ENCODE measurements around the gene PABPN1.

The PABPN1 gene, protein sequence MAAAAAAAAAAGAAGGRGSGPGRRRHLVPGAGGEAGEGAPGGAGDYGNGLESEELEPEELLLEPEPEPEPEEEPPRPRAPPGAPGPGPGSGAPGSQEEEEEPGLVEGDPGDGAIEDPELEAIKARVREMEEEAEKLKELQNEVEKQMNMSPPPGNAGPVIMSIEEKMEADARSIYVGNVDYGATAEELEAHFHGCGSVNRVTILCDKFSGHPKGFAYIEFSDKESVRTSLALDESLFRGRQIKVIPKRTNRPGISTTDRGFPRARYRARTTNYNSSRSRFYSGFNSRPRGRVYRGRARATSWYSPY

DNA sequence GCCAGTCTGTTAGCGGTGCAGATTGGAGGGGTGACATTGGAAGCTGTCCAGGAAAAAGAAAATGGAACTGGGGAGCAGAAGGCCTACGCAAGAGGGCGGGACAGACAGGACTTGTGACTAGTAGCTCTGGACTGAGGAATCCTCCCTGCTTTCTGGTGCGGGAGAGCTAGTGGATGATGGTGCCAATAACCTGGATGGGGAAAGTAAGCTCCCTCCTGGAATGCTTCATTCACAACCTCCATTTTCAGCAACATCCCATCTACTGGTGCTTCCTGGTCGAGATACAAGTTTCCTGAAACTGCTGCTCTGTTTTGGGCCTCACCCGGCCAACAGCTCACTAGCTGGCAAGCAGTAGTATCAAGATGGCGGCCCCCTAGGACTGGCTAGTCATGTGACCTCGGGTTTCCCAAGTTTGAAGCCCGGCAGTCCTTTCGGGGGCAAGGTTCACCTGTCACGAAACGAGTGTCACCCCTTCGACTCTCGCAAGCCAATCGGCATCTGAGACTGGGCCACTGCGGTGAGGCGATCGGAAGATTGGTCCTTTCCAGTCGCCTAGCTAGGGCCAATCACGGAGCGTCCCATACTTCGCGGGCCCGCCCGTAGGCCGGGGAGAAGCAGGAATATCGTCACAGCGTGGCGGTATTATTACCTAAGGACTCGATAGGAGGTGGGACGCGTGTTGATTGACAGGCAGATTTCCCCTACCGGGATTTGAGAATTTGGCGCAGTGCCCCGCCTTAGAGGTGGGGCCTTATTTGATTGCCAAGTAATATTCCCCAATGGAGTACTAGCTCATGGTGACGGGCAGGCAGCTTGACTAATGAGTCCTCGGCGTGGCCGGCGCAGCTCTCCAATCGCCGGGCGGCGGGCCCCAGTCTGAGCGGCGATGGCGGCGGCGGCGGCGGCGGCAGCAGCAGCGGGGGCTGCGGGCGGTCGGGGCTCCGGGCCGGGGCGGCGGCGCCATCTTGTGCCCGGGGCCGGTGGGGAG lies at the start of gene PABPN1:
TSS of gene PABPN1 (plus strand) at position 874 of the 988 bp plus-strand sequence. CDS start at position 887, 13 bp downstream.
- peak; percentile 95 for ATAC-seq
- TF ChIP-seq CSDC2 (CRISPR knock-in tag; IDR thresholded peaks at IDR 0.05) (peak; percentile 92; the same call in 1 of the 2 replicates), SNAI2 (CRISPR knock-in tag; IDR thresholded peaks at IDR 0.05) (peak; percentile 77; the same call in 1 of the 2 replicates), TSHZ2 (CRISPR knock-in tag; IDR thresholded peaks at IDR 0.05) (no peak), ZFP3 (CRISPR knock-in tag; IDR thresholded peaks at IDR 0.05) (0 out of 2 replicates have a peak, but pooled peaks have one; percentile 50), ZC3H10 (CRISPR knock-in tag; IDR thresholded peaks at IDR 0.05) (peak; percentile 41; the same call in 1 of the 2 replicates)

DNA sequence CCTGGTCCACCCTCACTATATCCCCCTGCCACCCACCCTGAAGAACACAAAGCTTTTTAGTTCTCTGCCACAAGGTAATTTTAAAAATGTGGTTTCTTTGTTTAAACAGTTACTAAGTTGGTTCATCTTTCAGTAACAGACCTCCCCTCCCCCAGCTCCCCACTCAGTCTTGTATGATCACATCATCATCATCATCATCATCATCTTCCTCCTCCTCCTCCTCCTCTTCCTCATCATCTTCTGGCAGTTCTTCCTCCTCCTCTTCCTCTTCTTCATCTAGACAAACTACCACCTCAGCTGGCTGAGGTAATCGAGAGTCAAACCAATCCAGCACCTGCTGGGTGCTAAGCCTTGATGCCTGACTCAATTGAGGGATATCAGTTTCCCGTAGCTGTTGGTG lies 45.8 kb upstream of the PABPN1 start:
- no peak for ATAC-seq
- TF ChIP-seq CSDC2 (CRISPR knock-in tag; IDR thresholded peaks at IDR 0.05) (no peak), ZC3H10 (CRISPR knock-in tag; IDR thresholded peaks at IDR 0.05) (no peak), ZNF70 (CRISPR knock-in tag; IDR thresholded peaks at IDR 0.05) (no peak), PPARA (CRISPR knock-in tag; IDR thresholded peaks at IDR 0.05; ENCODE audit: borderline replicate concordance) (no peak), TSHZ2 (CRISPR knock-in tag; IDR thresholded peaks at IDR 0.05) (no peak), GLIS3 (CRISPR knock-in tag; IDR thresholded peaks at IDR 0.05) (no peak), ZNF8 (CRISPR knock-in tag; IDR thresholded peaks at IDR 0.05) (no peak), TOX (CRISPR knock-in tag; IDR thresholded peaks at IDR 0.05; ENCODE audit: borderline replicate concordance) (no peak), BACH2 (CRISPR knock-in tag; IDR thresholded peaks at IDR 0.05; ENCODE audit: borderline replicate concordance) (no peak), ZFP30 (CRISPR knock-in tag; IDR thresholded peaks at IDR 0.05) (no peak), ZNF565 (CRISPR knock-in tag; conservative IDR thresholded peaks at IDR 0.05; ENCODE audit: low read depth) (no peak), TCF4 (CRISPR knock-in tag; IDR thresholded peaks at IDR 0.05; ENCODE audit: borderline replicate concordance) (no peak), CREB5 (CRISPR knock-in tag; IDR thresholded peaks at IDR 0.05; ENCODE audit: low read depth) (no peak), ESRRG (CRISPR knock-in tag; IDR thresholded peaks at IDR 0.05) (no peak), ARNTL (CRISPR knock-in tag; IDR thresholded peaks at IDR 0.05; ENCODE audit: borderline replicate concordance, low read depth) (no peak), OSR1 (CRISPR knock-in tag; IDR thresholded peaks at IDR 0.05) (no peak), ZFP3 (CRISPR knock-in tag; IDR thresholded peaks at IDR 0.05) (no peak)
- TF ChIP-seq, protein P1, sequence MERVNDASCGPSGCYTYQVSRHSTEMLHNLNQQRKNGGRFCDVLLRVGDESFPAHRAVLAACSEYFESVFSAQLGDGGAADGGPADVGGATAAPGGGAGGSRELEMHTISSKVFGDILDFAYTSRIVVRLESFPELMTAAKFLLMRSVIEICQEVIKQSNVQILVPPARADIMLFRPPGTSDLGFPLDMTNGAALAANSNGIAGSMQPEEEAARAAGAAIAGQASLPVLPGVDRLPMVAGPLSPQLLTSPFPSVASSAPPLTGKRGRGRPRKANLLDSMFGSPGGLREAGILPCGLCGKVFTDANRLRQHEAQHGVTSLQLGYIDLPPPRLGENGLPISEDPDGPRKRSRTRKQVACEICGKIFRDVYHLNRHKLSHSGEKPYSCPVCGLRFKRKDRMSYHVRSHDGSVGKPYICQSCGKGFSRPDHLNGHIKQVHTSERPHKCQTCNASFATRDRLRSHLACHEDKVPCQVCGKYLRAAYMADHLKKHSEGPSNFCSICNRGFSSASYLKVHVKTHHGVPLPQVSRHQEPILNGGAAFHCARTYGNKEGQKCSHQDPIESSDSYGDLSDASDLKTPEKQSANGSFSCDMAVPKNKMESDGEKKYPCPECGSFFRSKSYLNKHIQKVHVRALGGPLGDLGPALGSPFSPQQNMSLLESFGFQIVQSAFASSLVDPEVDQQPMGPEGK (CRISPR knock-in tag; IDR thresholded peaks at IDR 0.05; ENCODE audit: borderline replicate concordance), result no peak
- TF ChIP-seq, protein P2, sequence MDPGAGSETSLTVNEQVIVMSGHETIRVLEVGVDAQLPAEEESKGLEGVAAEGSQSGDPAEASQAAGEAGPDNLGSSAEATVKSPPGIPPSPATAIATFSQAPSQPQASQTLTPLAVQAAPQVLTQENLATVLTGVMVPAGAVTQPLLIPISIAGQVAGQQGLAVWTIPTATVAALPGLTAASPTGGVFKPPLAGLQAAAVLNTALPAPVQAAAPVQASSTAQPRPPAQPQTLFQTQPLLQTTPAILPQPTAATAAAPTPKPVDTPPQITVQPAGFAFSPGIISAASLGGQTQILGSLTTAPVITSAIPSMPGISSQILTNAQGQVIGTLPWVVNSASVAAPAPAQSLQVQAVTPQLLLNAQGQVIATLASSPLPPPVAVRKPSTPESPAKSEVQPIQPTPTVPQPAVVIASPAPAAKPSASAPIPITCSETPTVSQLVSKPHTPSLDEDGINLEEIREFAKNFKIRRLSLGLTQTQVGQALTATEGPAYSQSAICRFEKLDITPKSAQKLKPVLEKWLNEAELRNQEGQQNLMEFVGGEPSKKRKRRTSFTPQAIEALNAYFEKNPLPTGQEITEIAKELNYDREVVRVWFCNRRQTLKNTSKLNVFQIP (CRISPR knock-in tag; IDR thresholded peaks at IDR 0.05; ENCODE audit: borderline replicate concordance, low read depth), result no peak
